GM19395 (cell line): ENCODE data around the gene DNAJB11.
"Not testable (repeated sequence)": the region's sequence is repeated elsewhere in the genome, so short reads cannot be mapped to it uniquely, and the experiment has no call there.

ENCODE experiments used
- ATAC-seq: cut with Tn5 transposase; IDR thresholded peaks from one replicate; pipeline ENCODE4 v1.9.1; 2021; ENCODE audit warnings: mild to moderate bottlenecking, moderate library complexity; ENCODE audit not compliant: unreplicated experiment

DNAJB11 gene

GRCh38 chr3:186570096-186570940 is at the start of gene DNAJB11:
DNAJB11 (plus strand) TSS chr3:186570720; CDS start chr3:186570898, 178 bp downstream.
- ATAC-seq: peak; percentile 85

GRCh38 chr3:186520957-186521842 is 49.3 kb upstream of the DNAJB11 start:
- ATAC-seq: peak; percentile 71

- no peak for ATAC-seq
Observed at GRCh38 chr3:186523022-186523421, 47.5 kb upstream of the DNAJB11 start.

GRCh38 chr3:186523434-186523833 is 47.1 kb upstream of the DNAJB11 start:
- ATAC-seq: no peak

GRCh38 chr3:186524616-186525015 is 45.9 kb upstream of the DNAJB11 start:
- ATAC-seq: no peak

- ATAC-seq: peak; percentile 29
Observed at GRCh38 chr3:186525369-186526255, 44.9 kb upstream of the DNAJB11 start.

GRCh38 chr3:186526256-186526606 is 44.3 kb upstream of the DNAJB11 start:
- peak; percentile 34 for ATAC-seq

GRCh38 chr3:186529201-186529999 is 41.1 kb upstream of the DNAJB11 start:
- no peak for ATAC-seq

- ATAC-seq: no peak
Observed at GRCh38 chr3:186530415-186530814, 40.1 kb upstream of the DNAJB11 start.

GRCh38 chr3:186531694-186532093 is 38.8 kb upstream of the DNAJB11 start:
- ATAC-seq: not testable (repeated sequence)

- ATAC-seq: peak; percentile 58
Observed at GRCh38 chr3:186532598-186533072, 37.9 kb upstream of the DNAJB11 start.

GRCh38 chr3:186534113-186534669 is 36.3 kb upstream of the DNAJB11 start:
- peak; percentile 86 for ATAC-seq

GRCh38 chr3:186536883-186537844 is 33.4 kb upstream of the DNAJB11 start:
- ATAC-seq: no peak

GRCh38 chr3:186538779-186539178 is 31.7 kb upstream of the DNAJB11 start:
- ATAC-seq: peak; percentile 36

- peak; percentile 75 for ATAC-seq
Observed at GRCh38 chr3:186540221-186540834, 30.2 kb upstream of the DNAJB11 start.

GRCh38 chr3:186540835-186541226 is 29.7 kb upstream of the DNAJB11 start:
- ATAC-seq: no peak

GRCh38 chr3:186544281-186544680 is 26.2 kb upstream of the DNAJB11 start, which contains the start of gene CRYGS:
CRYGS (minus strand) TSS chr3:186544380; CDS start chr3:186544326, 54 bp downstream.
- ATAC-seq: no peak

- ATAC-seq: no peak
Observed at GRCh38 chr3:186549497-186549896, 21.0 kb upstream of the DNAJB11 start.
